Lung microvascular endothelial cell (primary cell): ENCODE measurements around the gene PIANP. TPM values are rescaled to one million over a fixed set of nuclear protein-coding genes. Genes with fewer than 3 reads are reported as not detected.
A peak's percentile ranks its signal among the peaks of the same experiment; 100 is the strongest.
"Not testable (repeated sequence)": the region's sequence is repeated elsewhere in the genome, so short reads cannot be mapped to it uniquely, and the experiment has no call there.

Experiments
- DNase-seq, 2 donors: peaks; one replicate each; pipeline versions ENCODE4 v3.0.0 to v3.0.0-alpha.2; 2010; ENCODE audit warnings: low read depth in 2 of 2
- total RNA-seq: library from RNA; depleted of rRNA; stranded (reverse); fragments of >200 nt; gene quantifications from 2 replicates; pipeline ENCODE4 v1.2.1, GENCODE V29; 2014

The PIANP gene
- total RNA-seq, 1 donor from 2014 or later, result not detected

GRCh38 chr12:6708351-6708750, 7.7 kb upstream of the PIANP start:
- DNase-seq, result not testable (repeated sequence)

GRCh38 chr12:6703631-6704030, 3.0 kb upstream of the PIANP start:
- DNase-seq, result peak; percentile 24 to 38

- no peak for DNase-seq
These were observed 608 bp upstream of the PIANP start for GRCh38 chr12:6701078-6701768.

DNA sequence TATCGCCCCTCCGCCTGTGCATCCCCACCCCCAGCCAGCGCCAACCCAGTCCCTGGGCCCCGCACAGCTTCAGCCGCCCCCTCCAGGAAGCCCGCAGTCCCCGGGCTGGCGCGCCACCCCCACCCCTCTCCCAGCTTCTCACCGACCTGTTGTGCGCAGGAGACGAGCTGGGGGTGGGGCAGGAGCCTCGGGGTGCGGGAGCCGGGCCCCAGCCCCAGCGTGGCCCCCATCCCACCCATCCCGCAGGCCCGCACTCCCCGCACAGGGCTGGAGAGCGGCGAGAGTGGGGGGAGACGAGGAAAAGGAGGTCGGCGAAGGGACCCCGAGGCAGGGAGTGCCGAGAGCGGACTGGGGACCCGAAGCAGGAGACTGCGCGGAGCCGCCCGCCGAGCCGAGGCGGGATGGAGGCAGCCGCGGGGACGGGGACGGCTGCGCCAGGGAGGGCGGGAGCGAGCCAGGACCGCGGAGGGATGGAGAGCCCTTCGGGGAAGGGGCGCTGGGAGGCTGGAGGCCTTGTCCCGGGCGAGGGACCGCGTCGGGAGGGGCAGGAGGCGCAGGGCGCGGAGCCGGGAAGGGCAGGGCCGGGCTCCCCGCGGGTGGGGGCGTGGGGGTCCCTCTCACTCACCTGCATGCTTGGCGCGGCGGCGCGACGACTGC, 498 bp downstream of the PIANP start:
- DNase-seq, result no peak

DNA sequence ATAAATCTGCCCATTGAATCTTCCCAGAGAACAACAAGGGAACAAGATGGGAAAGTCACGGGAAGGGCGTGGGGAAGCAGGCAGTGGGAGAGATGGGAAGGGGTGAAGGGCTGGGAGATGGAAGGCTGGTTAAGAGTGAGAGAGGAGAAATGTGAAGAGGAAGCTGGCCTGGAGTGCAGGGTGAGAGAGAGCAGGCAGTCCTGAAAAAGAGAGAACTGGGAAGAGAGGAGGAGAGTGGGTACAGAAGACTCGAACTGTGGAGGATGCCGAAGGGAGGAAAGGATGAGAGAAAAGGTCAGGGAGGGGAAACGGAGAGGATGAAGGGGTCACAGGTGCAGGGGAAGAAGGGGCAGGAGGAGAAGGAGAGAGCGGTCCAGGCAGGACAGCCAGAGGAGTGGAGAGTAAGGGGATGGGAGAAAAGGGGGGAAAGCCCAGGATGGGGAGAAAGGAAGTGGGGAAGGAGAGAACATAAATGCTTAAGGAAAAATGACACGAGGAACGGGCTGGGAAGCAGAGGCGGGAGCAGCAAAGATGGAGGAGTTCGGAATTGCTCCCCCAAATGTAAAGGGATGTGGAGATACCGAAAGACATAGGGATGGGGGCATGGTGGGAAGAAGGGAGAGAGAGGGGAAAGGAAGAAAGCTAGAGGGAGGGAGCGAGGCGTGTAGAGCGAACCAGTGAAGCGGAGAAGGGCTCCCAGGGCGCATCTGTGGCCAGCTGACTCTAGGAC, 1.2 kb downstream of the PIANP start:
- no peak for DNase-seq

DNA sequence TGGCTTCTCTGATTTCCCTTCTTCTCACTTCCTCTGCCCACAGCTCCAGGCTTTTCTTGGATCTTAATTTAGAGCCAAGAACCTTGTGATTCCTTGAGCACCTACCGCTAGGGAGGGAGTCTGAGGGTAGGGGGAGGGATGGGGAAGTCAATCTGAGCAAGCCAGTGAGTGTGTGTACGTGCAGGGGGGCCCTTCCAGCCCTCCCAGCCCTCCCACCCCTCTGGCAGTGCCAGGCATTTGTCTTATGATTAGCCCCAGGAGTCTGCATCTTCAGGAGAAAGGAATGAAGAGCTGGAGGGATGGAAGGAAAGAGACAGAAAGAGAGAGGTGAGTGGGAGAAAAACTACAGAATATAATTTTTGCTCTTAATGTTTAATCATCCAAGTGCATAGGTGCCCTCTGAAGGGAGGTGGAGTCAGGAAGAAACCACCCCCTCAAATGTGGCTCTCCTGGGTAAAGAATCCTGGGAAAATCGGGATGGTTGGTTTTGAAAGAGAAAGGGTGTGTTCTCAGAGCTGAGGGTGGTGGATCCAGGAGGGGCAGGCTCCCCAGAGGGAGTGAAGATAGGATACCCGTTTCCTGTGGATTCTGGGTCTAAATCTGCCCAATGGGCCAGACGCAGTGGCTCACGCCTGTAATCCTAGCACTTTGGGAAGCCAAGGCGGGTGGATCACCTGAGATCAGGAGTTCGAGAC, 2.1 kb downstream of the PIANP start:
- DNase-seq, result no peak

GRCh38 chr12:6697584-6698351, 2.8 kb downstream of the PIANP start:
- DNase-seq, result peak; percentile 54 to 73

DNA sequence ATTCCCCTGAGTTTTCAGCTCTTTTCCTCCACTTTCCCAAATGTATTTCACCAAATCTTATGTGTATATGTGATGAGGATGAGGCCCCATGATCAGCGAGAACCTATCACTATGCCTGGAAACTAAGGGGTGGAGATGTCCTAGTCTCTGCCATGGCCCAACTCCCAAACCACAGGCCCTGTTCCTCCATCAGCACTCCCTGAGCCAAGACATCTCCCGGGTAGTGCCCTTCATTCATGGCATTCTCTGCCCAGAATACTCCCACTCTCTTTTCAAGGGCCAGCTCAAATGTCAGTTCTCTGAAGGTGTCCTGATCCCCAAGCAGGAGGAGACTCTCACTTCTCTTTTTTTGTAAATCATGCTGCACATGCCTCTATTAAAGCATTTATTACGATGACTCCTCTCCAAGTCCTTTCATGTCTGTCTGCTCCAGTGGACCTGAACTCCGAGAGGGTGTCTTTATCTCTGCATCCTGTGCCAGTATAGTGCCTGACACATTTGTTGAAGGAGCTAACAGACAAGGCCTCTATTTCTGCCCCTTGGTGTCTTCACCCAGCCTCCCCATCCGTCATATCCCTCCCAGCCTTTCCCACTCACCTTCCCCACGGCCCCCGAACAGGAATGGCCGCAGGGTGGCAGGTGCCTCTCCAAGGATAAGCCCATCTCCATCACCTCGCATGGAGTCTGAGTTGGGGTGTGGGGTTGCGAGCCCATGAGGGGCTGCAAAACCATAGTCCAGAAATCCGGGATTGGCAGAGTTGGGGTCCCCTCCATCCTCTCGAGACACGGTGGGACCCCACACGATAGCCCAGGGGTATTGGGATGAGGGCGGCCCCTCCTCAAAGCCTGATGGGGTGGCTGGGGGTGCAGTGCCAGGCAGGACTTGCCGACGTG, 3.7 kb downstream of the PIANP start:
- DNase-seq, result no peak

DNA sequence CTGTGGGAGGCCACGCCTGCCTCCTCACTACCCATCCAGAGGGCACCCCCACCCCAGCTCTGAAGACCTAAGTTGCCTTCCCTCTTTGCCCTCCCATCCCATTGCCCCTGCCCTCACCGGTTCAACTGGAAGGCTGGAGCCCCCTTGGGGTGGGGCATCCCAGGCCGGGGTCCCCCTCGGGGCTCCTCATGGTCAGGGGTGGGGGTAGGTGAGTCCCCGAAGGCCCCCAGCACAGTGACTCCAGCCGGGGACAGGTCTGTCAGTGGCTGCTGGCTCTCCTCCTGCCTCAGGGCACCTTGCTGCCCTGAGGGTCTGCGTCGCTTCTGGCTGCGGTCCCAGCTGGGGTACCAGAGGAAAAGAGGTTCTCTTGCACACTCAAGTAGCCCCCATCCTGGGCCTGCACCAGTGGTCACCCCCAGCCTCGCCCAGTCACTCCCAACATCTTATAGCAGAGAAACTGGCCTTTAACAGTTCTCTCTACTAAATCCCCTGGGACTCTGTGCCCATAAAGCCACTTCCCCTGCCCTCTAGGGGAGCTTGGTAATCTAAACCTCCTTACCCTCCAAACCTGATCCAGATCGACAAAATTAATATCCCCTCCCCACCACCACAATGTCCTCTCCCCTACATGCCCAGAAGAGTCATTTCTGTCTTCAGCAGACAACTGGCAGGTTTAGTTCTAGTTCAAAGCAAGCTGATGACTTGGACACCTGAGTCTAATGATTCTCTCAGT, 5.1 kb downstream of the PIANP start:
- no peak for DNase-seq

DNA sequence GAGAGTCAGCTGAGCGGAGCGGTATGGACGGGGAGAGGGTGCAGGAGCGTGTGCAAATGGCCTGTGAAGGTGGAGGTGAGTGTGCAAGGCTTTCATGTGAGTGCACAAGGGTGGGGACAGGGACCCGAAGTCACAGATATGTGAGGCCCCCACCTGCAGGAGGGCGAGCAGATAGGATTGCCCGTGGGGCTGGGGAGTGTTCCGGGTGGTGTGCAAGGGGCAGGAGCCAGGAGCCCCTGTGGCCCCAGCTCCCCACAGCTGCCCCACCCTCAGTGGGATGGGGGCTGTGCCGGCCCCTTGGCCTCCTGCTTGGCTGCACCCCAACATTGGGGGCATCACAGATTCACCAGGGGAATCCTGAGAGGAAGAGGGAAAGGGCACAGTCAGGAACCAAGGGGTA, 5.9 kb downstream of the PIANP start:
- DNase-seq, result no peak

- DNase-seq, result no peak
These were observed 6.7 kb downstream of the PIANP start for GRCh38 chr12:6693832-6694355.

GRCh38 chr12:6692888-6693287, 7.7 kb downstream of the PIANP start:
- DNase-seq, result no peak

GRCh38 chr12:6691473-6691872, 9.1 kb downstream of the PIANP start:
- DNase-seq, result no peak

DNA sequence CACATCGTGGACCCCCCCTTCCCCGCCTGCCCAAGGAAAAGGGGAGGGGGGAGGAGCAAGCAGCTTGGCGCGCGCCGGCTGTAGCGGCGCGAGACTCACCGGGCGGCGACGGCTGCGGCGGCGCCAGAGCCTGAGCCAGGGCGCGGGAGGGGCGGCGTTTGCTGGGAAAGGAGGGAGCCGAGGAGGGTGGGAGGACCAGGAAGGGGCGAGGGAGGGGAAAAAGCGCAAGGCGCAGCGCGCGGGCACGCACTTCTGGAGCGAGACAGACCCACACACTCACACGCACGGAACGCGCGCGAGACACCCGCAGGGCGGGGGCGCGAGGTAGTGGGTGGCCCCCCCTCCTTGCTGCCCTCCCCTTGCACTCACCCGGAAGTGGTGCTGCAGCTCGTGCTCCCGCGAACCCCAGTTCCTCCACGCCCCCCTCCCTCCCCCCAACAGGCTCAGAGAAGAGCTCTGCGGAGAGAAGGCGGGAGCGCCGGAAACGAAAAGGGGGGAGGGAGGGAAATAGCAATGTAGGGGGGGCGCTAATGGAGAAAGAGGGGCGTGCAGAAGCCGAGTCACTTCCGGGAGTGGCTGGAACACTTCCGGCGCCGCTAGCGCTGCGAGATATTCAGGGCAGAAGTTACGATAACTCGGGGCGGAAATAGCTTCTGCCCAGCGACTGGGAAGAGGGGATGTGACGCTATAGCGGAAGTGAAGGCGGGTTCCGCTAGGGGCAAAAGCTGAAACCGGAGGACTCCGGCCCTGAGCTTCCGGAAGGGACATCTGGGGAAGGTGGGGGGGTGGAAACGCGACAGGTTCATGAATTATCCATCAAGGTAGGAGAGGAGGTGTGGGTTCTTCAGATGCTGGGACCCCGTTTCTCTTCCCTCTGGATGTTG, 11.4 kb downstream of the PIANP start, which contains the start of gene ZNF384:
TSS of gene ZNF384 (minus strand) at position 377 of the 884 bp plus-strand sequence. CDS start 9,855 bp downstream, outside the sequence.
- DNase-seq, result peak; percentile 99 to 100

DNA sequence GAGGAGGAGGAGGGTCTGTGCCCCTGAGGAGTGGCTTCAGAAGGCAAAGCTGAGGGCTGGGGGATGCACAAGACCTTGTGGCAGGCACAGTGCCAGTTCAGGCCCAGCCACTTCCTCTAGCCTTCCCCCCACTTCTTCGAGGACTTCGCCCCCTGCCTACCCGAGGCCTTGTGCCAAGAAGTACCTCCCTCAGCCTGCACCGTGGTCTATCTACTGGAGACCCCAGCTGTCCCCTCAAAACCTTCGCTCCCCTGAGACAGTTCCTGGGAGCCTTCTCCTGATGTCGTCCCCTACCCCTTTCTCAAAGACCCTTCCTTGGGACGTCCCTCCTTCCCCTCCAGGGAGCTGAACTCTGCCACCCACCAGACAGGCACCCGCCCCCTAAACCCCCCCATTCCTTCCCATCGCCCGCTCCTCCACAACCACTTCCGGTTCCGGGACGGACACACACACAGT, 12.0 kb downstream of the PIANP start:
- no peak for DNase-seq

- no peak for DNase-seq
These were observed 14.8 kb downstream of the PIANP start for GRCh38 chr12:6685814-6686213.

GRCh38 chr12:6684609-6685008, 16.0 kb downstream of the PIANP start:
- DNase-seq, result peak; percentile 48 to 58

- no peak for DNase-seq
These were observed 23.7 kb downstream of the PIANP start for GRCh38 chr12:6676962-6677361.
